HepG2 (cell line): ENCODE measurements around the gene OGG1. TPM values are rescaled to one million over a fixed set of nuclear protein-coding genes. Genes with fewer than 3 reads are reported as not detected.
A peak's percentile ranks its signal among the peaks of the same experiment; 100 is the strongest.

ENCODE experiments used
- CREB1 ChIP-seq, 2 experiments: fragments of 450-650 bp in 1 of 2; IDR thresholded peaks; 2 replicates each; pipeline ENCODE4 v1.6.1; 2016 to 2017; ENCODE audit warnings: control low read depth in 1 of 2, mild to moderate bottlenecking in 1 of 2, missing compliant biosample characterization in 1 of 2, missing genetic modification characterization in 1 of 2
- DDIT3 ChIP-seq: sonication (generic); formaldehyde crosslinking; IDR thresholded peaks from 2 replicates; pipeline ENCODE4 v1.4.0; 2020; ENCODE audit warnings: mild to moderate bottlenecking, missing genetic modification reagents
- DRAP1 ChIP-seq: IDR thresholded peaks from 2 replicates; pipeline ENCODE4 v1.6.1; 2016; ENCODE audit warnings: missing genetic modification reagents, missing compliant biosample characterization
- EZH2 ChIP-seq: conservative IDR thresholded peaks from 2 replicates; pipeline ENCODE4 v1.6.1; 2012; ENCODE audit warnings: mild to moderate bottlenecking, low read depth, low read length, moderate library complexity
- HES4 ChIP-seq: sonication (generic); formaldehyde crosslinking; IDR thresholded peaks from 2 replicates; pipeline ENCODE4 v1.9.0; 2021; ENCODE audit warnings: mild to moderate bottlenecking, missing genetic modification reagents, borderline replicate concordance
- KAT8 ChIP-seq: IDR thresholded peaks from 2 replicates; pipeline ENCODE4 v1.6.1; 2016; ENCODE audit warnings: missing genetic modification reagents, missing compliant biosample characterization
- REL ChIP-seq: sonication (generic); formaldehyde crosslinking; conservative IDR thresholded peaks from 2 replicates; pipeline ENCODE4 v1.8.0; 2022; ENCODE audit warnings: mild to moderate bottlenecking, missing genetic modification reagents, moderate library complexity
- REPIN1 ChIP-seq: sonication (generic); formaldehyde crosslinking; IDR thresholded peaks from 2 replicates; pipeline ENCODE4 v1.8.0; 2022; ENCODE audit warnings: missing genetic modification reagents, low read depth, mild to moderate bottlenecking, borderline replicate concordance
- REST ChIP-seq, 2 experiments: IDR thresholded peaks; 2 replicates each; pipeline ENCODE4 v1.6.1; 2011 to 2012; ENCODE audit warnings: low read length in 2 of 2, borderline replicate concordance in 1 of 2, low read depth in 1 of 2, mild to moderate bottlenecking in 1 of 2, moderate library complexity in 1 of 2
- RFX3 ChIP-seq: IDR thresholded peaks from 2 replicates; pipeline ENCODE4 v1.6.1; 2016; ENCODE audit warnings: missing biosample characterization, missing genetic modification reagents
- RXRA ChIP-seq: sonication (generic); formaldehyde crosslinking; IDR thresholded peaks from 2 replicates; pipeline ENCODE4 v1.5.1; 2020; ENCODE audit warnings: missing genetic modification reagents
- ZBTB39 ChIP-seq: sonication (generic); formaldehyde crosslinking; IDR thresholded peaks from 2 replicates; pipeline ENCODE4 v1.5.0; 2020; ENCODE audit warnings: missing genetic modification reagents
- ZFY ChIP-seq: sonication (generic); formaldehyde crosslinking; IDR thresholded peaks from 2 replicates; pipeline ENCODE4 v1.4.0; 2020; ENCODE audit warnings: missing genetic modification reagents
- ZNF614 ChIP-seq: IDR thresholded peaks from 2 replicates; pipeline ENCODE4 v1.6.1; 2018; ENCODE audit warnings: missing biosample characterization, missing genetic modification reagents, inconsistent platforms, borderline replicate concordance
- ZNF781 ChIP-seq: sonication (generic); formaldehyde crosslinking; IDR thresholded peaks from 2 replicates; pipeline ENCODE4 v1.5.1; 2020; ENCODE audit warnings: borderline replicate concordance, mild to moderate bottlenecking, missing genetic modification reagents; ENCODE audit errors: not compliant biosample characterization
- polyA plus RNA-seq, 8 experiments: library from polyadenylated mRNA; depleted of rRNA in 3 of 8; stranded (reverse) in 7 of 8; unstranded in 1 of 8; fragments of >200 nt; fragmentation: Illumina TruSeq in 4 of 8; extraction: Trizol in 4 of 8; gene quantifications; 2 replicates each; pipeline versions ENCODE4 v1.2.1 to v1.2.3, GENCODE V29; 2011 to 2016; ENCODE audit warnings: low read depth in 4 of 8, missing spikeins in 1 of 8, mixed read lengths in 1 of 8; ENCODE audit not compliant: insufficient read depth in 1 of 8
- total RNA-seq, 5 experiments: library from RNA; depleted of rRNA; stranded (reverse); fragments of >200 nt; fragmentation: Illumina TruSeq; extraction: Trizol; gene quantifications; 2 replicates each; pipeline ENCODE4 v1.2.3, GENCODE V29; 2016; ENCODE audit warnings: low read depth in 1 of 5
- TF ChIP-seq, protein P1 (sequence below): sonication (generic); formaldehyde crosslinking; IDR thresholded peaks from 2 replicates; pipeline ENCODE4 v1.9.0; 2021; ENCODE audit warnings: missing genetic modification reagents, borderline replicate concordance
- TF ChIP-seq, protein P2 (sequence below): sonication (generic); formaldehyde crosslinking; IDR thresholded peaks from 2 replicates; pipeline ENCODE4 v1.5.0; 2020; ENCODE audit warnings: missing genetic modification reagents, mild to moderate bottlenecking, borderline replicate concordance

The OGG1 gene
- total and polyA plus RNA-seq, 2 of the 13 experiments (the other 11 are each of a cell fraction or from before 2014, with no cell fraction given) = 28.7 to 33.2 TPM

DNA sequence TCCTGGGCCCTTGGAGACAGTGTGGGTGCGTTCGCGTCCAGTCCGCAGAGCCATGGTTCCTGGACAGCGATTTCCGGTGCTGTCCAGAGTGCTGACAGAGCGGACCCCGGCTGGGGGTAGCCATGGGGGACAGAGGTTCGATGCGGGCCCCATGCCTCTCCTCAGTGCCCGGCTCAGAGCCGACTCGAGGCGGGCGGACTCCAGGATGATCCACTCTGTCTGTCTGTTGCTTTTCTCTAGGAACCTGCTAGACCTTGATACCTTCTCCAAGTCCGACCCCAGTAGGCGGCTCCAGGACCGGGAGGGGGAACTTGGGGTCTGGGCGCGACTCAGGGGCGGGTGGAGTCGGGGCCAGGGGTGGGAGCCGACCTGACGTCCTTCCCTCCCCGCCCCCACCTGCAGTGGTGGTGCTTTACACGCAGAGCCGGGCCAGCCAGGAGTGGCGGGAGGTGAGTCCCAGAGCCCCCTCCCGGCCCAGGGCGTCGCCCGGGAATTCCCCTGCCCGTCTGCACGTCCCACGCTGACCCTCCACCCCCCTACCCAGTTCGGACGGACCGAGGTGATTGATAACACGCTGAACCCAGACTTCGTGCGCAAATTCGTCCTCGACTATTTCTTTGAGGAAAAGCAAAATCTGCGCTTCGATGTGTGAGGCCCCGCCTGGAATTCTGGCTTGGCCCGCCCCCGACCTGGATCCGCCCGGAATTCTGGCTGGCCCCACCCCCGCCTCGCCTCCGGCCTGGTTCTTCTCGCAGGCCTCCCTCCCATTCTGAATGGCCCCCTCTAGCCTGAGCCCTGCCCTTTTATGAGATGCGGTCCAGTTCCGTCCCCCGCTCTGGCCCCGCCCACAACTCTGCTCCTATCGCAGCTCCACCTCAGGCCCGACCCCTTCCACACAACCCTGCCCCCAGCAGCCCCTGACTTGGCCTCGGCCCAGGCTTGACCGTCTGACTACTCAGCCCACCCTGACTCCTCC lies 45.1 kb upstream of the OGG1 start (continued):
- TF ChIP-seq ZNF781 (CRISPR knock-in tag) (peak; percentile 62), REL (no peak), DDIT3 (CRISPR knock-in tag) (no peak), ZNF614 (CRISPR knock-in tag) (no peak), ZFY (CRISPR knock-in tag) (0 out of 2 replicates have a peak, but pooled peaks have one; percentile 10), RFX3 (peak; percentile 53; the same call in 1 of the 2 replicates), EZH2 (no peak), HES4 (peak; percentile 91), DRAP1 (CRISPR knock-in tag) (peak; percentile 39; the same call in 1 of the 2 replicates), RXRA (CRISPR knock-in tag) (0 out of 2 replicates have a peak, but pooled peaks have one; percentile 30), KAT8 (no peak), REST (IDR thresholded peaks at IDR 0.05; ENCODE audit: borderline replicate concordance in 1 of 2, low read depth in 1 of 2, low read length in 2 of 2) (peak in 1 of 2 experiments; percentile 97), ZBTB39 (CRISPR knock-in tag) (no peak), CREB1 (IDR thresholded peaks at IDR 0.05) (no peak), CREB1 (CRISPR knock-in tag; IDR thresholded peaks at IDR 0.05) (no peak), REPIN1 (0 out of 2 replicates have a peak, but pooled peaks have one; percentile 32)
- TF ChIP-seq, protein P1, sequence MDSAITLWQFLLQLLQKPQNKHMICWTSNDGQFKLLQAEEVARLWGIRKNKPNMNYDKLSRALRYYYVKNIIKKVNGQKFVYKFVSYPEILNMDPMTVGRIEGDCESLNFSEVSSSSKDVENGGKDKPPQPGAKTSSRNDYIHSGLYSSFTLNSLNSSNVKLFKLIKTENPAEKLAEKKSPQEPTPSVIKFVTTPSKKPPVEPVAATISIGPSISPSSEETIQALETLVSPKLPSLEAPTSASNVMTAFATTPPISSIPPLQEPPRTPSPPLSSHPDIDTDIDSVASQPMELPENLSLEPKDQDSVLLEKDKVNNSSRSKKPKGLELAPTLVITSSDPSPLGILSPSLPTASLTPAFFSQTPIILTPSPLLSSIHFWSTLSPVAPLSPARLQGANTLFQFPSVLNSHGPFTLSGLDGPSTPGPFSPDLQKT (CRISPR knock-in tag) = peak; percentile 65; the same call in 1 of the 2 replicates
- TF ChIP-seq, protein P2, sequence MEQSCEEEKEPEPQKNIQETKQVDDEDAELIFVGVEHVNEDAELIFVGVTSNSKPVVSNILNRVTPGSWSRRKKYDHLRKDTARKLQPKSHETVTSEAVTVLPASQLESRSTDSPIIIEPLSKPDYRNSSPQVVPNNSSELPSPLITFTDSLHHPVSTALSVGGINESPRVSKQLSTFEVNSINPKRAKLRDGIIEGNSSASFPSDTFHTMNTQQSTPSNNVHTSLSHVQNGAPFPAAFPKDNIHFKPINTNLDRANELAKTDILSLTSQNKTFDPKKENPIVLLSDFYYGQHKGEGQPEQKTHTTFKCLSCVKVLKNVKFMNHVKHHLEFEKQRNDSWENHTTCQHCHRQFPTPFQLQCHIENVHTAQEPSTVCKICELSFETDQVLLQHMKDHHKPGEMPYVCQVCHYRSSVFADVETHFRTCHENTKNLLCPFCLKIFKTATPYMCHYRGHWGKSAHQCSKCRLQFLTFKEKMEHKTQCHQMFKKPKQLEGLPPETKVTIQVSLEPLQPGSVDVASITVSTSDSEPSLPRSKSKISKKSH (CRISPR knock-in tag) = peak; percentile 77; the same call in 1 of the 2 replicates
